ENCODE data around the gene TARDBP.
"Not testable (repeated sequence)": the region's sequence is repeated elsewhere in the genome, so short reads cannot be mapped to it uniquely, and the experiment has no call there.

- not testable (repeated sequence) for TF ChIP-seq JUNB (IDR thresholded peaks at IDR 0.05; ENCODE audit: unreplicated experiment); CTCF (conservative IDR thresholded peaks at IDR 0.05; ENCODE audit: low read depth in 2 of 2); REST (IDR thresholded peaks at IDR 0.05; ENCODE audit: unreplicated experiment); EZH2 (IDR thresholded peaks at IDR 0.05; ENCODE audit: low read depth, unreplicated experiment)
Observed at GRCh38 chr1:11040105-11040429, 27.6 kb downstream of the TARDBP start.
